HG03060 (cell line): Measurements from ENCODE around the gene CACNG7.
"Not testable (repeated sequence)": the region's sequence is repeated elsewhere in the genome, so short reads cannot be mapped to it uniquely, and the experiment has no call there.

Source experiments
- ATAC-seq: cut with Tn5 transposase; IDR thresholded peaks from one replicate; pipeline ENCODE4 v1.9.1; 2021; ENCODE audit warnings: low read depth, moderate number of reproducible peaks; ENCODE audit not compliant: unreplicated experiment

Gene CACNG7

GRCh38 chr19:53947624-53948023, 38.5 kb downstream of the CACNG7 start:
- no peak for ATAC-seq

DNA sequence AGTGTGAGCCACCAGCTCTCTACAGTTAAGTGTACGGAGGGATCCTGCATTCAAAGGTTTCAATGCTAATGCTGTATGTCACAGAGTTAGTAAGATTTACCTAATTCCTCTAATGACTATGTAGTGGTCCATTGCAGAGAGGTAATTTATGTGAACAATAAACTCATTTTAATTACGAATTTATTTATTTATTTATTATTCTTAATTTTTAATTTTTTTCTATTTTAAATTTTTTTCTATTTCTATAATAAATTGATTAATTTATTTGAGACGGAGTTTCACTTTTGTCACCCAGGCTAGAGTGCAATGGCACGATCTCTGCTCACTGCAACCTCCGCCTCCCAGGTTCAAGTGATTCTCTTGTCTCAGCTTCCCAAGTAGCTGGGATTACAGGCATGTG, 39.5 kb downstream of the CACNG7 start:
- ATAC-seq: not testable (repeated sequence)

DNA sequence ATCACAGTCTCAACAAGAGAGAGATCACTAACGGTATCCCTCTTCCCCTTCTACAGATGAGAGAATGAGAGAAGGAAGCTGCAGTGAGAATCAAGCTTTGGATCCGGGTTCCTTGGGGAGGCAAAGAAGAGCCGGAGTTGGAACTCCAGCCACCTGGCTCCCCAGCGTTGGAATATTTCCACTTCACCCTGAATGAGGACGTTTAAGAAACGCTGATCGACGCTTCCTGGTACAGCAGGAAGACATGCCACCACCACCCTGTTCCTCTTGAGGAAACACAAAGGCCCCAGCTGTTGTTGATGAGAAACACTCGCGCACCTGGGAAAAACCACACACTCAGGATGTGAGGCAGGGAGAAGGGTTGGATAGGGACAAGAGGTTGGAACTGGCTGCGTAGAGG, 42.4 kb downstream of the CACNG7 start:
- no peak for ATAC-seq

GRCh38 chr19:53951947-53952346, 42.9 kb downstream of the CACNG7 start:
- ATAC-seq: no peak

GRCh38 chr19:53953383-53953782, 44.3 kb downstream of the CACNG7 start:
- no peak for ATAC-seq

- ATAC-seq: no peak
These were observed 48.5 kb downstream of the CACNG7 start for GRCh38 chr19:53957448-53958167.

- ATAC-seq: no peak
These were observed 49.1 kb downstream of the CACNG7 start for GRCh38 chr19:53958168-53958571.

- no peak for ATAC-seq
These were observed 50.0 kb downstream of the CACNG7 start for GRCh38 chr19:53958823-53959757.

- no peak for ATAC-seq
These were observed 51.1 kb downstream of the CACNG7 start for GRCh38 chr19:53960187-53960586.

DNA sequence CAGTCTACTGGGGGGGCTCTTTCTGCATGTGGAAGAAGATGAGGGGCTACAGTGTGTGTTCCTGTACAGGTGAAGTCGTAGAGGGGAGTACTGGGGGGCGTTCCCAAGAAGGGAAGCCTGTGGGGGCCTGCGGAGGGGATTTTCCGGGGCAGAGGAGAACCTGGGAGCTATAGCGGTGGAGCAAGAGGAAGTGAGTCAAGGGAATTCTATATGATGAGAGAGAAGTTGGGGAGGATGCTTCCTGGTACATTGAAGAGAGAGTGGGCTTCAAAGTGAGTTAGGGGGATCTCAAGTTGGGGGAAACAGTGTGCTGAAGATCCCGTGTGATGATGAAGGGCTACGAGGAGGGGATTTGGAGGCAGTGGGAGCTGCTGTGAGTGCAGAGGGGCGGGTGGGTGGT, 51.8 kb downstream of the CACNG7 start:
- no peak for ATAC-seq

GRCh38 chr19:53961523-53962356, 52.7 kb downstream of the CACNG7 start:
- ATAC-seq: no peak

- no peak for ATAC-seq
These were observed 53.9 kb downstream of the CACNG7 start, which contains the start of gene CACNG8 for GRCh38 chr19:53962887-53963431. Gene CACNG8, plus strand, starts transcription at chr19:53962937.

DNA sequence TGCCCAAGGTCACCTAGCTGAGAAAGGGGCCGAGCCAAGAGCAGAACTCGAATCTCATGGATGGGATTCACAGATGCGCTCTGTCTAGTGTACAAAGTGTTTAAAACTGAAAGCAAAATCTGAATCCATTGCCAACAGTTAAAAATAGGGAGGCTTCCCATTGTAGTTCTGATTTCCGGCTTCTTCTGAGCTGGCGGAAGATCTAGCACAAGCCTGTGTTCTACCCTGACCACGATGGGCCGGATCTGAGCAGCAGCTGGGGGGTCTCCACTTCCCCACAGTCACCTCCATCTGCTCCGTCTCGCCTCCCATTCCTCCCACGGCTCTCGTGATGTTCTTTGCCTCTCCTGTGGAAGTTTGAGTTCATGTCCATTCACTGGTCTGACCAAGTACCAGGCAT, 56.0 kb downstream of the CACNG7 start:
- ATAC-seq: no peak

GRCh38 chr19:53966931-53967330, 57.9 kb downstream of the CACNG7 start:
- ATAC-seq: no peak

- ATAC-seq: no peak
These were observed 60.3 kb downstream of the CACNG7 start for GRCh38 chr19:53969366-53969765.

GRCh38 chr19:53971673-53972072, 62.6 kb downstream of the CACNG7 start:
- ATAC-seq: no peak

DNA sequence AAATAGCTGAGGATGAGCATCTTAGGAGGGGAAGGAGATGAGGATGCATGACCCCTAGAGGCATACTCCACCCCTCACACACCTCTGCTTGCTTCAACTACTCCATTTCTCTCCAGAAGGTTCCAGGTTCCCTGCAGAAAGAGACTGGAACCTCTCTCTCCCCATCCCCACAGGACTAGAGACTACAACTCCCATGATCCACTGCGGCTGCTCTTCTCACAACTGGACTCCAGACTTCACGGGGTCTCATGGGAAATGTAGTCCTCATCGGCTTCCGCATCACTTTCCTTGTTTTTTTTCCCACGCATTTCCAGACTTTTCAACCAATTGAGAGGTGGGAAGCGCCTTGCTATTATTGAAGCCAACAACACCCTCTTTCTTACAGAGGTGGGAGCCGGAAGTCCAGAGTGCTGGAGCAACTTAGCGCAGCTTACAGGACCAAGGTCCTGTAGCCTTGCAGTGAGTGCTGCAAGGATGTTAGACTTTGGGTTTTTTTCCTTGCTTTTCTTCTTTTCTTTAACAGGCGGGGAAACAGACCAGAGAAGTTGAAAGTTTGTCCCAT, 68.4 kb downstream of the CACNG7 start:
- ATAC-seq: no peak

DNA sequence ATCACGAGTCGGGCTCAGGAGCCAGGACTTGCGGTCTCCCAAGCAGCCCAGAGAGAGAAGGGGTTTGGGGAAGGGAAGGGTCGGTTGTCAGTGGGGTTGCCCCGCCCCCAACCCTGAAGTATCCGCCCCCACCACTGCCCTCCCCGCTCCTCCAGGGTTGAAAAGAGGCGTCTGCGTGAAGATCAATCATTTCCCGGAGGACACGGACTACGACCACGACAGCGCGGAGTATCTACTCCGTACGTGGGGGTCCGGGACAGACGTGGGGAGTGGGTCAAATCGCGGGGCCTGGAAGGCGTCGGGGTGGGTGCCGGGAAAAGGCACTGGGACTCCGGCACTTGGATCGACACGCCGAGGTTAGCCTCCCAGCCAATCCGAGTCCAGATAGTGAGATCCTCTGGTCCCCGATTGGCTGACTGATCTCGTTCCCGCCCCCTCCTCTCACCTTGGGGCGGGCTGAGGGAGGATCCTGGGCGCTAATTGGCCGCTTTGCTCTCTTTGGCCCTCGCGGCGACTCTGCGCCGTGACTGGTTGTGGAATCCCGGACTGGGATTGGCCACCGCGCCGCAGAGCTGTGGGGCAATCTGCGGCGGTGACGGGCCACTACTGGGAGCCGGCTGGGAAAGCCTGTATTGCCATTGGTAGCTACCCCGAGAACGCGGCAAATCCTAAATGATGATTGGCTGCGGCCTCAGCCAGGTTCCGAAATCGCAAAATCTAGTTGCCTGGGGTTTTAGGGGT, 69.1 kb downstream of the CACNG7 start:
- no peak for ATAC-seq

DNA sequence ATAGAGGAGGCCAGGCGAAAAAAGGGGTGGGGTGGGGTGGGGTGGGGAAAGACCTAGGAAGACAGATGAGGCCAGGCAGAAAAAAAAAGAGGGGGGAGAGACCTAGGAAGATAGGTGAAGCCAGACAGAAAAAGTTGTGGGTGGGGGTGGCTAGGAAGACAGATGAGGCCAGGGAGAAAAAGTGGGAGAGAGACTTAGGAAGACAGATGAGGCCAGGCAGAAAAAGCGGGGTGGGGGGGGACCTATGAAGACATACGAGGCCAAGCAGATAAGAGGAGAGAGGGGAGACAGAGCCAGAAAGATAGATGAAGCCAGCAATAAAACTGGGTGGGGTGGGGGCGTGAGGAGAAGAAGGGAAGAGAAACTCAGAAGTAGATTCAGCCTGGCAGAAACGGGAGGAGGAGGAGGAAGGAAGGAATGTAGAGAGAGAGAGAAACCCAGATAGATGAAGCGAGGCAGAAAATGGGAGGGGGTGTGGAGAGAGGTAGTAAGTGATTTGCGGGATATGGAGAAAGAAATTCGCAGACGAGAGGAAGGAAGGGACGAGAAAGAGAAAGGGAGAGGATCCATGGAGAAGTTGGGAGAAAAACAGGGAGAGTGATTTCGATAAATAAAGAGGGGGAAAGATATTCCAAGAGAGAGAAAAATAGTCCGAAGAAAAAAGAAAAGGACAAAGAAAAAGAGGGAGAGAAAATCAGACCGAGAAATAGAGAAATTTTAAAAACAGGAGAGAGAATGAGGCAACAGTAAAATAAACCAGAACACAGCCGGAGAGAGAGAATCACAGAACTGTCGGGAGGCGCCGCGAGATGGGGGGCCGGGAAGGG, 70.1 kb downstream of the CACNG7 start:
- no peak for ATAC-seq
